Gastrocnemius medialis (tissue), 4 donors: ENCODE results near the gene CEP290.

Source experiments
- POLR2A ChIP-seq, 2 donors: fragments of 450-650 bp; IDR thresholded peaks; one replicate each; pipeline ENCODE4 v1.6.1; 2017; ENCODE audit warnings: antibody characterized with exemption in 2 of 2, mild to moderate bottlenecking in 2 of 2, moderate library complexity in 2 of 2
- TF ChIP-seq, protein P1 (sequence below), 5 experiments: fragments of 450-650 bp in 3 of 5; fragments of 200-600 bp in 2 of 5; sonication (generic) in 2 of 5; IDR thresholded peaks in 4 of 5; conservative IDR thresholded peaks in 1 of 5; 1 replicate in 4 of 5; 2 replicates in 1 of 5; pipeline ENCODE4 v1.5.1; 2016 to 2019; ENCODE audit warnings: antibody characterized with exemption in 5 of 5, mild to moderate bottlenecking in 3 of 5, moderate library complexity in 3 of 5

DNA sequence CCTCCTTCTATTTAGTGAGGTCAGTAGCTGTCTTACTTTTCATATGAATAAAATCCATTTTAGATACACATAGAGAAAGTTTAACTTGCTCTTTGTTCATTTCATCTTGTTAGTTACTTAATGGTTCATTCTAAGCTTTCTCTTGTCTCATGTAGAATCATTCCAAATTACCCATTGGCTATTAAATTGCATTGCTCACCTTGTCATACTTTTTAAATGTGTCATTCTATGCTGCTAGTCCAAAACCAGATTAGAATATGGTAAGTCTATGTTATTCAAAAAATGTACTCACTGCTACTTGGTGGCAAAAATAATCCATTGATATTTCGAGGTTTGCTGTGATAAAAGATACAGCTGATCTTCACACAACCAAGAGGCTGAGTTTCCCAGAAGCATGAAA is 115.7 kb downstream of the CEP290 start:
- no peak for TF ChIP-seq POLR2A (IDR thresholded peaks at IDR 0.05)
- TF ChIP-seq, protein P1, sequence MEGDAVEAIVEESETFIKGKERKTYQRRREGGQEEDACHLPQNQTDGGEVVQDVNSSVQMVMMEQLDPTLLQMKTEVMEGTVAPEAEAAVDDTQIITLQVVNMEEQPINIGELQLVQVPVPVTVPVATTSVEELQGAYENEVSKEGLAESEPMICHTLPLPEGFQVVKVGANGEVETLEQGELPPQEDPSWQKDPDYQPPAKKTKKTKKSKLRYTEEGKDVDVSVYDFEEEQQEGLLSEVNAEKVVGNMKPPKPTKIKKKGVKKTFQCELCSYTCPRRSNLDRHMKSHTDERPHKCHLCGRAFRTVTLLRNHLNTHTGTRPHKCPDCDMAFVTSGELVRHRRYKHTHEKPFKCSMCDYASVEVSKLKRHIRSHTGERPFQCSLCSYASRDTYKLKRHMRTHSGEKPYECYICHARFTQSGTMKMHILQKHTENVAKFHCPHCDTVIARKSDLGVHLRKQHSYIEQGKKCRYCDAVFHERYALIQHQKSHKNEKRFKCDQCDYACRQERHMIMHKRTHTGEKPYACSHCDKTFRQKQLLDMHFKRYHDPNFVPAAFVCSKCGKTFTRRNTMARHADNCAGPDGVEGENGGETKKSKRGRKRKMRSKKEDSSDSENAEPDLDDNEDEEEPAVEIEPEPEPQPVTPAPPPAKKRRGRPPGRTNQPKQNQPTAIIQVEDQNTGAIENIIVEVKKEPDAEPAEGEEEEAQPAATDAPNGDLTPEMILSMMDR (IDR thresholded peaks at IDR 0.05 in 4 of 5, conservative IDR thresholded peaks at IDR 0.05 in 1 of 5): no peak
